HG02970 (cell line): ENCODE results near the gene RERE.

ENCODE experiments used
- ATAC-seq: cut with Tn5 transposase; IDR thresholded peaks from one replicate; pipeline ENCODE4 v1.9.1; 2021; ENCODE audit warnings: mild to moderate bottlenecking, moderate library complexity, moderate number of reproducible peaks; ENCODE audit not compliant: unreplicated experiment, low FRiP score

The RERE gene

GRCh38 chr1:8817412-8818324 lies at the start of gene RERE:
RERE (minus strand) TSS chr1:8817640.
- peak; percentile 98 for ATAC-seq

GRCh38 chr1:8866792-8867415 lies 49.5 kb upstream of the RERE start:
- ATAC-seq: no peak

GRCh38 chr1:8866173-8866791 lies 48.8 kb upstream of the RERE start:
- ATAC-seq: no peak

- no peak for ATAC-seq
These were observed 47.4 kb upstream of the RERE start for GRCh38 chr1:8864713-8865344.

- no peak for ATAC-seq
These were observed 46.4 kb upstream of the RERE start for GRCh38 chr1:8863794-8864233.

GRCh38 chr1:8863138-8863537 lies 45.7 kb upstream of the RERE start:
- ATAC-seq: no peak

- no peak for ATAC-seq
These were observed 45.1 kb upstream of the RERE start for GRCh38 chr1:8862528-8862927.

GRCh38 chr1:8860738-8861516 lies 43.5 kb upstream of the RERE start:
- ATAC-seq: no peak

GRCh38 chr1:8858888-8859706 lies 41.7 kb upstream of the RERE start:
- no peak for ATAC-seq

GRCh38 chr1:8858112-8858668 lies 40.8 kb upstream of the RERE start:
- ATAC-seq: no peak

- ATAC-seq: no peak
These were observed 39.4 kb upstream of the RERE start for GRCh38 chr1:8856689-8857412.

GRCh38 chr1:8854240-8854639 lies 36.8 kb upstream of the RERE start:
- ATAC-seq: no peak

- ATAC-seq: no peak
These were observed 33.6 kb upstream of the RERE start for GRCh38 chr1:8851060-8851459.

GRCh38 chr1:8848663-8849386 lies 31.4 kb upstream of the RERE start:
- no peak for ATAC-seq

GRCh38 chr1:8847990-8848389 lies 30.6 kb upstream of the RERE start:
- no peak for ATAC-seq

GRCh38 chr1:8846263-8846662 lies 28.8 kb upstream of the RERE start:
- ATAC-seq: no peak
